ENCODE results near the gene CAMLG.
A peak's percentile ranks its signal among the peaks of the same experiment; 100 is the strongest.

Gene CAMLG

DNA sequence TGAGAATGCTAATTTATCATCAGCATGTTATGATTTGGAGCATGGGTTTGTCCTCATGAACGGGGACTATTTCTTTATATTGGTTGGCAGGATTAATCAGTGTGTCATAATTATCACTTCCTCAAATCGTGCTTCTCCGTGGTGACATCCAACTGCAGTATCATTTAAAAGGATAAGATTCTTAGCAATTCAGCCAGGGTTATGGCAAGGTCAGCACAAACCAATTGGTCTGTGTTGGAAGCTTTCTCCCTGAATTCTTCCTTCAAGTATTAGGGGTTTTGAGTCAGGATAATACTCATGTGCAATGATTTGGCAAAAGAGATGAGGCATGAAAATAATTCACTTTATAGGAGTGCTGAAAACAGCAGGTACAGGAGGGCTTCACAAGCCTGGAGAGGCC is 5.5 kb upstream of the CAMLG start:
- DNase-seq (ENCODE audit: low spot score): no peak
- TF ChIP-seq, protein P1, sequence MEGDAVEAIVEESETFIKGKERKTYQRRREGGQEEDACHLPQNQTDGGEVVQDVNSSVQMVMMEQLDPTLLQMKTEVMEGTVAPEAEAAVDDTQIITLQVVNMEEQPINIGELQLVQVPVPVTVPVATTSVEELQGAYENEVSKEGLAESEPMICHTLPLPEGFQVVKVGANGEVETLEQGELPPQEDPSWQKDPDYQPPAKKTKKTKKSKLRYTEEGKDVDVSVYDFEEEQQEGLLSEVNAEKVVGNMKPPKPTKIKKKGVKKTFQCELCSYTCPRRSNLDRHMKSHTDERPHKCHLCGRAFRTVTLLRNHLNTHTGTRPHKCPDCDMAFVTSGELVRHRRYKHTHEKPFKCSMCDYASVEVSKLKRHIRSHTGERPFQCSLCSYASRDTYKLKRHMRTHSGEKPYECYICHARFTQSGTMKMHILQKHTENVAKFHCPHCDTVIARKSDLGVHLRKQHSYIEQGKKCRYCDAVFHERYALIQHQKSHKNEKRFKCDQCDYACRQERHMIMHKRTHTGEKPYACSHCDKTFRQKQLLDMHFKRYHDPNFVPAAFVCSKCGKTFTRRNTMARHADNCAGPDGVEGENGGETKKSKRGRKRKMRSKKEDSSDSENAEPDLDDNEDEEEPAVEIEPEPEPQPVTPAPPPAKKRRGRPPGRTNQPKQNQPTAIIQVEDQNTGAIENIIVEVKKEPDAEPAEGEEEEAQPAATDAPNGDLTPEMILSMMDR (IDR thresholded peaks at IDR 0.05; ENCODE audit: extremely low read depth, missing control alignments): no peak

DNA sequence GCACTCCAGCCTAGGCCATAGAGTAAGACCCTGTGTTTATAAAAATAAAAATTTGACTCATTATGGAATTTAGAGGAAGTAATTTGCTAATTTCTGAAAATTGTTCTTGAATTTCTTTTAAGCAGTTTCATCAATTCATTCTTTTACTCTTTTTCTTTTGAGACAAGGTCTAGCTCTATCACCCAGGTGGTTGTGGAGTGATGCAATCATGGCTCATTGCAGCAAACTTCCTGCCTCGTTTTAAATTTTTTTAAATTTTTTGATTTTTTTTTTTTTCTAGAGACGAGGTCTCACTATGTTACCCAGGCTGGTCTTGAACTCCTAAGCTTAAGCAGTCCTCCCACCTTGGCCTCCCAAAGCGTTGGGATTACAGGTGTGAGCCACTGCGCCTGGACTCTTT is 3.1 kb upstream of the CAMLG start:
- TF ChIP-seq, protein P1 (IDR thresholded peaks at IDR 0.05; ENCODE audit: extremely low read depth, missing control alignments): no peak
- no peak for DNase-seq (ENCODE audit: low spot score)

- DNase-seq (ENCODE audit: low spot score): no peak
- TF ChIP-seq, protein P1 (IDR thresholded peaks at IDR 0.05; ENCODE audit: extremely low read depth, missing control alignments): no peak
These were observed 2.1 kb upstream of the CAMLG start for GRCh38 chr5:134736173-134736812.

GRCh38 chr5:134738963-134739661 is 764 bp downstream of the CAMLG start:
- TF ChIP-seq, protein P1 (IDR thresholded peaks at IDR 0.05; ENCODE audit: extremely low read depth, missing control alignments): peak; percentile 19
- DNase-seq (ENCODE audit: low spot score): peak; percentile 39

DNA sequence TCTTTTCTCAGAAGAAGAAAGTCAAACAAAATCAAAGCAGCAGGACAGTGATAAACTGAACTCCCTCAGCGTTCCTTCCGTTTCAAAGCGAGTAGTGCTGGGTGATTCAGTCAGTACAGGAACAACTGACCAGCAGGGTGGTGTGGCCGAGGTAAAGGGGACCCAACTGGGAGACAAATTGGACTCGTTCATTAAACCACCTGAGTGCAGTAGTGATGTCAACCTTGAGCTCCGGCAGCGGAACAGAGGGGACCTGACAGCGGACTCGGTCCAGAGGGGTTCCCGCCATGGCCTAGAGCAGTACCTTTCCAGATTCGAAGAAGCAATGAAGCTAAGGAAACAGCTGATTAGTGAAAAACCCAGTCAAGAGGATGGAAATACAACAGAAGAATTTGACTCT is 2.7 kb downstream of the CAMLG start:
- TF ChIP-seq, protein P1 (IDR thresholded peaks at IDR 0.05; ENCODE audit: extremely low read depth, missing control alignments): no peak

GRCh38 chr5:134742134-134742533 is 3.8 kb downstream of the CAMLG start:
- no peak for DNase-seq (ENCODE audit: low spot score)
- TF ChIP-seq, protein P1 (IDR thresholded peaks at IDR 0.05; ENCODE audit: extremely low read depth, missing control alignments): no peak

More for the DNA sequence above, 2.7 kb downstream of the CAMLG start:
- DNase-seq (ENCODE audit: low spot score): no peak

- DNase-seq (ENCODE audit: low spot score): no peak
- TF ChIP-seq, protein P1 (IDR thresholded peaks at IDR 0.05; ENCODE audit: extremely low read depth, missing control alignments): no peak
These were observed 11.1 kb downstream of the CAMLG start for GRCh38 chr5:134749415-134749814.
